Osteoblast (primary cell): ENCODE data around the gene CHD1. TPM values are rescaled to one million over a fixed set of nuclear protein-coding genes. Genes with fewer than 3 reads are reported as not detected.

Experiments used
- DNase-seq: peaks from one replicate; pipeline ENCODE4 v3.0.0; 2011; ENCODE audit warnings: low spot score, mixed read lengths; ENCODE audit not compliant: insufficient read length; ENCODE audit errors: missing footprints
- H2AFZ ChIP-seq: 2 replicates; pipeline ENCODE4 v1.6.0; 2011; ENCODE audit warnings: mild to moderate bottlenecking, low read length
- H3K27ac ChIP-seq: 2 replicates; pipeline ENCODE4 v1.5.1; 2011; ENCODE audit warnings: mild to moderate bottlenecking, low read depth, low read length, moderate library complexity
- H3K27me3 ChIP-seq: 2 replicates; pipeline ENCODE4 v1.6.0; 2012; ENCODE audit warnings: mild to moderate bottlenecking, control low read depth, inconsistent platforms, low read length, moderate library complexity; ENCODE audit not compliant: insufficient read depth
- H3K36me3 ChIP-seq: 2 replicates; pipeline ENCODE4 v1.5.1; 2011; ENCODE audit warnings: mild to moderate bottlenecking, low read length, control low read depth, moderate library complexity; ENCODE audit not compliant: insufficient read depth
- H3K4me1 ChIP-seq: 2 replicates; pipeline ENCODE4 v1.5.1; 2011; ENCODE audit warnings: mild to moderate bottlenecking, low read length, control low read depth, moderate library complexity; ENCODE audit not compliant: insufficient read depth
- H3K4me2 ChIP-seq: 2 replicates; pipeline ENCODE4 v1.6.0; 2011; ENCODE audit warnings: mild to moderate bottlenecking, low read length; ENCODE audit not compliant: insufficient read depth
- H3K4me3 ChIP-seq: fragments of 200-600 bp; sonication (generic); 3 replicates; pipeline ENCODE4 v1.5.1; 2012; ENCODE audit warnings: mild to moderate bottlenecking, low read length, inconsistent platforms; ENCODE audit not compliant: insufficient read depth
- H3K79me2 ChIP-seq: 2 replicates; pipeline ENCODE4 v1.6.0; 2012; ENCODE audit warnings: mild to moderate bottlenecking, low read length, control low read depth, inconsistent platforms; ENCODE audit not compliant: insufficient read depth
- H3K9me3 ChIP-seq: 2 replicates; pipeline ENCODE4 v1.5.1; 2011; ENCODE audit warnings: low read depth, low read length, control low read depth
- H4K20me1 ChIP-seq: 2 replicates; pipeline ENCODE4 v1.6.0; 2012; ENCODE audit warnings: mild to moderate bottlenecking, low read length, control low read depth; ENCODE audit not compliant: insufficient read depth
- small RNA-seq: library from RNA; depleted of rRNA; stranded (forward); fragments of <200 nt; gene quantifications from one replicate; pipeline ENCODE3, GENCODE V24; 2012
- total RNA-seq: library from RNA; depleted of rRNA; stranded (reverse); fragments of >200 nt; gene quantifications from 2 replicates; pipeline ENCODE4 v1.2.3, GENCODE V29; 2012
- TF ChIP-seq, protein P1 (sequence below): IDR thresholded peaks from 2 replicates; pipeline ENCODE4 v1.5.1; 2011; ENCODE audit warnings: mild to moderate bottlenecking, low read depth, low read length, moderate library complexity; ENCODE audit errors: extremely low read depth

Gene CHD1
- total RNA-seq, 1 donor, result 43.8 TPM

GRCh38 chr5:98804066-98804465, 124.7 kb downstream of the CHD1 start:
- Histone ChIP-seq H3K4me3 (no peak overlapping the region), H3K4me1 (no peaks in the 10 kb centered on the region), H3K27ac (no peak overlapping the region), H3K79me2 (no peaks in the 10 kb centered on the region), H3K27me3 (no peaks in the 10 kb centered on the region), H2AFZ (no peak overlapping the region), H4K20me1 (no peaks in the 10 kb centered on the region), H3K36me3 (no peaks in the 10 kb centered on the region), H3K4me2 (no peak overlapping the region), H3K9me3 (peaks cover 7% of the 10 kb centered on the region)
- TF ChIP-seq, protein P1, sequence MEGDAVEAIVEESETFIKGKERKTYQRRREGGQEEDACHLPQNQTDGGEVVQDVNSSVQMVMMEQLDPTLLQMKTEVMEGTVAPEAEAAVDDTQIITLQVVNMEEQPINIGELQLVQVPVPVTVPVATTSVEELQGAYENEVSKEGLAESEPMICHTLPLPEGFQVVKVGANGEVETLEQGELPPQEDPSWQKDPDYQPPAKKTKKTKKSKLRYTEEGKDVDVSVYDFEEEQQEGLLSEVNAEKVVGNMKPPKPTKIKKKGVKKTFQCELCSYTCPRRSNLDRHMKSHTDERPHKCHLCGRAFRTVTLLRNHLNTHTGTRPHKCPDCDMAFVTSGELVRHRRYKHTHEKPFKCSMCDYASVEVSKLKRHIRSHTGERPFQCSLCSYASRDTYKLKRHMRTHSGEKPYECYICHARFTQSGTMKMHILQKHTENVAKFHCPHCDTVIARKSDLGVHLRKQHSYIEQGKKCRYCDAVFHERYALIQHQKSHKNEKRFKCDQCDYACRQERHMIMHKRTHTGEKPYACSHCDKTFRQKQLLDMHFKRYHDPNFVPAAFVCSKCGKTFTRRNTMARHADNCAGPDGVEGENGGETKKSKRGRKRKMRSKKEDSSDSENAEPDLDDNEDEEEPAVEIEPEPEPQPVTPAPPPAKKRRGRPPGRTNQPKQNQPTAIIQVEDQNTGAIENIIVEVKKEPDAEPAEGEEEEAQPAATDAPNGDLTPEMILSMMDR, result no peak
- no peak for DNase-seq

Small RNA genes within 50 kb of the gene (small RNA-seq; reads per million reads assigned to genes)
- not detected for gene RF00019
- gene RNU6-402P, result not detected

Other genes starting within 250 kb of the CHD1 start
- gene RGMB, start 155.3 kb downstream of the CHD1 start, total RNA-seq, result 70.9 and 81.3 TPM in 2 replicates